Duodenal mucosa (tissue), 2 donors: ENCODE measurements around the gene ZBTB22.

ENCODE experiments used
- H3K27ac ChIP-seq: one replicate; pipeline ENCODE4 v1.7.0; 2013; ENCODE audit warnings: low read depth, low read length
- H3K27me3 ChIP-seq, 2 donors: one replicate each; pipeline ENCODE4 v1.7.0; 2013; ENCODE audit warnings: low read length in 2 of 2, control low read depth in 1 of 2; ENCODE audit not compliant: insufficient read depth in 2 of 2, control insufficient read depth in 1 of 2
- H3K36me3 ChIP-seq, 2 donors: one replicate each; pipeline ENCODE4 v1.7.0; 2013; ENCODE audit warnings: low read length in 2 of 2, control low read depth in 1 of 2; ENCODE audit not compliant: insufficient read depth in 2 of 2, control insufficient read depth in 1 of 2
- H3K4me1 ChIP-seq, 2 donors: one replicate each; pipeline ENCODE4 v1.7.0; 2013; ENCODE audit warnings: low read length in 2 of 2, control low read depth in 1 of 2; ENCODE audit not compliant: insufficient read depth in 2 of 2, control insufficient read depth in 1 of 2
- H3K4me3 ChIP-seq, 2 donors: one replicate each; pipeline ENCODE4 v1.7.0; 2013; ENCODE audit warnings: low read length in 2 of 2, low read depth in 1 of 2
- H3K9ac ChIP-seq, 2 donors: one replicate each; pipeline ENCODE4 v1.7.0; 2013; ENCODE audit warnings: low read length in 2 of 2, low read depth in 1 of 2
- H3K9me3 ChIP-seq, 2 donors: one replicate each; pipeline ENCODE4 v1.7.0; 2013; ENCODE audit warnings: low read length in 2 of 2, control low read depth in 1 of 2; ENCODE audit not compliant: control insufficient read depth in 1 of 2

ZBTB22 gene

GRCh38 chr6:33301877-33302276 is 15.7 kb downstream of the ZBTB22 start:
- Histone ChIP-seq H3K9me3 (no peaks in the 10 kb centered on the region), H3K9ac (no peak overlapping the region), H3K4me1 (peaks cover 13 to 19% of the 10 kb centered on the region in 2 donors), H3K36me3 (peaks cover 30 to 38% of the 10 kb centered on the region in 2 donors), H3K27ac (no peak overlapping the region), H3K4me3 (no peak overlapping the region), H3K27me3 (no peaks in the 10 kb centered on the region)

- H3K27me3 ChIP-seq, result no peaks in the 10 kb centered on the region
- peaks cover 6 to 20% of the 10 kb centered on the region in 2 donors for H3K4me1 ChIP-seq
- H3K36me3 ChIP-seq, result peaks cover 9 to 34% of the 10 kb centered on the region in 2 donors
Observed at GRCh38 chr6:33299237-33299944, 18.2 kb downstream of the ZBTB22 start.

GRCh38 chr6:33298773-33299236 is 18.7 kb downstream of the ZBTB22 start, which contains the start of gene RGL2:
TSS of gene RGL2 (minus strand) at chr6:33298942. CDS start at chr6:33298610, 332 bp downstream.
- H3K9me3 ChIP-seq, result no peaks in the 10 kb centered on the region
- peak within 1 kb of the TSS; percentile 72 to 85 for H3K4me3 ChIP-seq
- peak within 1 kb of the TSS; percentile 80 to 92 for H3K9ac ChIP-seq
- H3K4me1 ChIP-seq, result peaks cover 6 to 20% of the 10 kb centered on the region in 2 donors
- peak within 1 kb of the TSS; percentile 96 for H3K27ac ChIP-seq
- no peaks in the 10 kb centered on the region for H3K27me3 ChIP-seq
- H3K36me3 ChIP-seq, result peaks cover 6 to 33% of the 10 kb centered on the region in 2 donors

More at GRCh38 chr6:33299237-33299944, 18.2 kb downstream of the ZBTB22 start:
- Histone ChIP-seq H3K4me3 (peak overlapping the region; percentile 72 to 85), H3K9ac (peak overlapping the region; percentile 71 to 92), H3K27ac (peak overlapping the region; percentile 96), H3K9me3 (no peaks in the 10 kb centered on the region)

- Histone ChIP-seq H3K9ac (peak overlapping the region; percentile 80 to 92), H3K4me1 (peaks cover 6 to 20% of the 10 kb centered on the region in 2 donors), H3K27ac (peak overlapping the region; percentile 61), H3K4me3 (peak overlapping the region; percentile 72 to 85), H3K9me3 (no peaks in the 10 kb centered on the region), H3K27me3 (no peaks in the 10 kb centered on the region), H3K36me3 (peaks cover 4 to 29% of the 10 kb centered on the region in 2 donors)
Observed at GRCh38 chr6:33297956-33298772, 19.4 kb downstream of the ZBTB22 start.

DNA sequence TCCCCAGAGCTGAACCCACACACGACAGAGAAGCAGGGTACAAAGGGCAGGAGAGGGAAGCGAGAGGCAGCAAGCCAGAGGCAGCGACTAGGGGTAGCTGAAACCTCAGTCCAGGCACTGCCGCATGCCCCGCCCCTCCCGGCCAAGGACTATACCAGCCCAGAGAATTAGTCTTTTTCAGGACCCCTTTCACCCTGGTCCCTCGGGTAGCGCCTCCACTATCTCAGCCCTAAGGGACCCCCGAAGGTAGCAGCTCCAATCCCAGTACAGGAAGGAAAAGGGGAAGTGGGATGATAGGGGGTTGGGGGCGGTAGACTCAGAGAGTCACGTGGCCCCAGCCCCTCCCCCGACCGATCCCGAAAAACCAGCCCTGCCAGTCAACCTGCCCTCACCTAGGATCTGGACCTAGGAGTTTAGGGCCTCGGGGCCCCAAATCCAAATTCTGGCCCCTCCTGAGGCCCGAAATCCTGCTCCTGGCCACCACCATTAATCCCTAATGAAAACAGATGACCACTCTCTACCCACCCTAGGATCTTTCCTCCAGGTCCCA is 20.1 kb downstream of the ZBTB22 start:
- Histone ChIP-seq H3K9ac (peak overlapping the region; percentile 44 to 92), H3K36me3 (peaks cover 4 to 29% of the 10 kb centered on the region in 2 donors)

GRCh38 chr6:33296797-33297405 is 20.6 kb downstream of the ZBTB22 start:
- H3K36me3 ChIP-seq, result peaks cover 6 to 33% of the 10 kb centered on the region in 2 donors
- peak overlapping the region; percentile 67 to 71 for H3K4me3 ChIP-seq
- no peaks in the 10 kb centered on the region for H3K27me3 ChIP-seq
- peaks cover 6 to 20% of the 10 kb centered on the region in 2 donors for H3K4me1 ChIP-seq
- no peak overlapping the region for H3K27ac ChIP-seq
- H3K9ac ChIP-seq, result peak overlapping the region; percentile 44 to 92
- no peaks in the 10 kb centered on the region for H3K9me3 ChIP-seq

More for the DNA sequence above, 20.1 kb downstream of the ZBTB22 start:
- Histone ChIP-seq H3K9me3 (no peaks in the 10 kb centered on the region), H3K4me1 (peaks cover 6 to 20% of the 10 kb centered on the region in 2 donors), H3K4me3 (peak overlapping the region; percentile 67 to 71), H3K27me3 (no peaks in the 10 kb centered on the region), H3K27ac (peak overlapping the region; percentile 40)

GRCh38 chr6:33295621-33296369 is 21.7 kb downstream of the ZBTB22 start:
- peaks cover 8 to 17% of the 10 kb centered on the region in 2 donors for H3K4me1 ChIP-seq
- no peak overlapping the region for H3K9ac ChIP-seq
- no peak overlapping the region for H3K4me3 ChIP-seq
- H3K36me3 ChIP-seq, result peaks cover 14 to 37% of the 10 kb centered on the region in 2 donors
- H3K27me3 ChIP-seq, result no peaks in the 10 kb centered on the region
- H3K27ac ChIP-seq, result no peak overlapping the region
- no peaks in the 10 kb centered on the region for H3K9me3 ChIP-seq

DNA sequence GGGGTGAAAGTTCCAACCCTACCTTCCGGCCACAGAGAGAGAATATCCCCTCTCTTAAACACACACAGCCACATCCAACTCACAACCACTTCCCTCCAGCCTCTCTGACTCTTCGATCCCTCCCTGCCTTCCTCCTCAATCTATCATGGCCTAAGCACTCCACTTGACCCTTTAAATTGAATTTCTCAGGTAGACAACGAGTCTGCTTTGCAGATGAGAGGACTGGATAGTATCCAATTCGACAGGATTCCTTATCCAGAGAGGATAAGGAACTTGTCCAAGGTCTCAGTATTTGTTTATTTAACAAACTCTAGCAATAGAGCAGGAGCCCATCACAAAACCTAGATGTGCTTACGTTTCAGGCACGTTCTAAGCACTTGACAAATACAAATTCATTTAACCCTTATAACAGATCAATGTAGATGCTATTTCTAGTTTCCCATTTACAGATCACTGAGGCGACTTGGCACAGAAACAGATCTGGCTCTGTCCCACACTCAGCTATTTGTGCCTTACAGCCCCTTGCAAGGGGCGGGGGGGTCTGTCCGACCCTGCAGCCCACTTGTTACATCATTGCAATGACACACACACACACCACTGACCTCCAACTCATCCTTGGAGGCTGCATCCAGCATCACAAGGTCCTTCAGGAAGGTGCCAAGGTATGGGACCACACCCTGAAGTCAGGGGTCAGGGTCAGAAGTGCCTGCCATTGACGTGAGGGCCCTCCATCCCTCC is 23.3 kb downstream of the ZBTB22 start:
- H3K27me3 ChIP-seq, result no peaks in the 10 kb centered on the region
- no peaks in the 10 kb centered on the region for H3K9me3 ChIP-seq
- H3K4me3 ChIP-seq, result no peak overlapping the region
- H3K9ac ChIP-seq, result no peak overlapping the region
- peaks cover 14 to 37% of the 10 kb centered on the region in 2 donors for H3K36me3 ChIP-seq
- no peak overlapping the region for H3K27ac ChIP-seq
- H3K4me1 ChIP-seq, result peaks cover 18 to 20% of the 10 kb centered on the region in 2 donors
